HEK293 (cell line): ENCODE measurements around the gene ZNF423.

ENCODE experiments used
- CTCF ChIP-seq: fragments of 450-650 bp; formaldehyde crosslinking; IDR thresholded peaks from 2 replicates; pipeline ENCODE4 v1.5.1; 2016; ENCODE audit warnings: missing biosample characterization, missing genetic modification characterization
- HOXA7 ChIP-seq: sonication (generic); formaldehyde crosslinking; IDR thresholded peaks from 2 replicates; pipeline ENCODE4 v1.8.1; 2022; ENCODE audit warnings: missing genetic modification reagents, borderline replicate concordance
- MYNN ChIP-seq: fragments of 450-650 bp; formaldehyde crosslinking; IDR thresholded peaks from 2 replicates; pipeline ENCODE4 v1.5.1; 2016; ENCODE audit warnings: missing biosample characterization, missing genetic modification characterization, borderline replicate concordance
- SETDB1 ChIP-seq: IDR thresholded peaks from one replicate; pipeline ENCODE4 v1.6.1; 2017; ENCODE audit warnings: mild to moderate bottlenecking, low read length, moderate library complexity, mixed read lengths; ENCODE audit not compliant: insufficient read length
- ZBTB8A ChIP-seq: fragments of 450-650 bp; formaldehyde crosslinking; IDR thresholded peaks from 2 replicates; pipeline ENCODE4 v1.5.1; 2016; ENCODE audit warnings: missing biosample characterization, missing genetic modification characterization
- ZNF132 ChIP-seq: fragments of 450-650 bp; formaldehyde crosslinking; IDR thresholded peaks from 2 replicates; pipeline ENCODE4 v1.5.1; 2017; ENCODE audit warnings: missing biosample characterization, missing genetic modification characterization, borderline replicate concordance
- ZNF184 ChIP-seq: fragments of 450-650 bp; IDR thresholded peaks from 2 replicates; pipeline ENCODE4 v1.5.1; 2018; ENCODE audit warnings: missing biosample characterization, mild to moderate bottlenecking, missing genetic modification characterization
- ZNF274 ChIP-seq, 2 experiments: fragments of 200-500 bp in 1 of 2; fragments of 450-650 bp in 1 of 2; sonication (Bioruptor generic) in 1 of 2; formaldehyde crosslinking in 1 of 2; IDR thresholded peaks; 2 replicates each; pipeline versions ENCODE4 v1.5.1 to v1.6.1; 2014 to 2016; ENCODE audit warnings: borderline replicate concordance in 1 of 2, inconsistent platforms in 1 of 2, low read length in 1 of 2, missing biosample characterization in 1 of 2, missing genetic modification characterization in 1 of 2
- ZNF654 ChIP-seq: fragments of 450-650 bp; formaldehyde crosslinking; IDR thresholded peaks from 2 replicates; pipeline ENCODE4 v1.5.1; 2016; ENCODE audit warnings: low read depth, missing biosample characterization, missing genetic modification characterization
- ZNF792 ChIP-seq: fragments of 450-650 bp; formaldehyde crosslinking; IDR thresholded peaks from 2 replicates; pipeline ENCODE4 v1.5.1; 2016; ENCODE audit warnings: missing biosample characterization, missing genetic modification characterization

- TF ChIP-seq ZNF792 (tag by site-specific recombination) = no peak
- no peak for TF ChIP-seq SETDB1
- no peak for TF ChIP-seq ZNF274 (IDR thresholded peaks at IDR 0.05; ENCODE audit: low read length)
- TF ChIP-seq ZNF274 (tag by site-specific recombination; IDR thresholded peaks at IDR 0.05; ENCODE audit: borderline replicate concordance) = no peak
- TF ChIP-seq ZNF654 (tag by site-specific recombination) = no peak
- TF ChIP-seq ZBTB8A (tag by site-specific recombination) = no peak
- TF ChIP-seq HOXA7 (CRISPR knock-in tag) = no peak
- no peak for TF ChIP-seq CTCF (tag by site-specific recombination)
- no peak for TF ChIP-seq ZNF132 (tag by site-specific recombination)
- TF ChIP-seq MYNN (tag by site-specific recombination) = no peak
- TF ChIP-seq ZNF184 (tag by site-specific recombination) = no peak
Measured at GRCh38 chr16:49780433-49780832, 75.5 kb downstream of the ZNF423 start.
